ENCODE data around the gene FYN. TPM values are rescaled to one million over a fixed set of nuclear protein-coding genes. Genes with fewer than 3 reads are reported as not detected.

Gene FYN
- total and polyA plus RNA-seq, 10 of the 15 experiments (the other 5 are each of a cell fraction or from before 2014, with no cell fraction given), result 51.4 to 247 (median 138) TPM

DNA sequence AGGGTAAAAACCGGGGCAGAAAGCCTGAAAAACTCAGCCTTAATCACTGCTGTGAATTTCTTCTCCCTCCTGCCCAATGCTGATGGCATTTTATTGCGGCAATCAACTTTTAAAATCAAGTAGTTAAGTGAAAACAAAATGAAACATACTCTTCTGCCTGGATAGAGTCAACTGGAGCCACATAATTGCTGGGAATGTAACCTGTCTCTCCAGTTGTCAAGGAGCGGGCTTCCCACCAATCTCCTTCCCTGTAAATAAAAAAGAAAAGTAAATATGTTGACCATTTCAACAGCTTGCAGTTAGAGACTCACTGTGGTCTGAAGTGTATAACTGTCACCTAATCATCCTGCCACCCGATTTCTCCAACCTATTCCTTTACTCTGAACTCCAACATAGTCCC, 165.5 kb downstream of the FYN start:
- H4K20me1 ChIP-seq (ENCODE audit: control insufficient read depth, insufficient read depth), result no peaks in the 10 kb centered on the region
- no peak overlapping the region for H3K4me2 ChIP-seq (ENCODE audit: control insufficient read depth, insufficient read depth)
- peaks cover 16 to 18% of the 10 kb centered on the region in 2 experiments for H3K36me3 ChIP-seq (ENCODE audit: control insufficient read depth in 2 of 2, insufficient read depth in 2 of 2, low read length in 1 of 2)
- CTCF ChIA-PET, result interaction anchor here (1.4 to 7.7 kb wide), 4 partner anchors 69 to 334 kb away, joined by 4 to 96 read pairs (median 48); no protein-coding TSS in a partner anchor
- 25% methylated on average over 4 of the region's 4 CpGs for WGBS (ENCODE audit: insufficient coverage, insufficient replicate concordance, low lambda C conversion rate, missing lambda C conversion rate)
- DNase-seq (ENCODE audit: low read depth, low spot score) (no peak), FAIRE-seq (no peak), ATAC-seq (no peak)
- H3K4me3 ChIP-seq, result no peak overlapping the region
- no peaks in the 10 kb centered on the region for H3K27me3 ChIP-seq (replicated peaks in 1 of 2; ENCODE audit: control insufficient read depth in 2 of 2, insufficient read depth in 2 of 2, low read length in 1 of 2)
- in situ Hi-C loops (cut with MboI) (loop anchor here (5.0 to 25.0 kb wide), 4 partner anchors 290 to 605 kb away; no protein-coding TSS in a partner anchor), intact Hi-C loops (cut with micrococcal nuclease; ENCODE audit: unreplicated experiment) (loop anchor here (5.0 kb wide), 1 partner anchor 460 kb away; no protein-coding TSS in a partner anchor)
- no peak overlapping the region for H3K27ac ChIP-seq (ENCODE audit: control insufficient read depth, insufficient read depth)
- H3K4me1 ChIP-seq (ENCODE audit: control insufficient read depth, insufficient read depth, low read length), result peaks cover 5% of the 10 kb centered on the region; the same call in 1 of the 2 replicates
- H3K9ac ChIP-seq (ENCODE audit: control insufficient read depth, insufficient read depth, low read length), result no peak overlapping the region
- no peak overlapping the region for H2AFZ ChIP-seq (ENCODE audit: control insufficient read depth, low read depth, low read length)
- RAD21 ChIA-PET (ENCODE audit: unreplicated experiment), result interaction anchor here (4.2 kb wide), 1 partner anchor 334 kb away, joined by 40 read pairs; no protein-coding TSS in a partner anchor
- POLR2A ChIA-PET, result no interaction called here
- no peaks in the 10 kb centered on the region for H3K9me3 ChIP-seq (replicated peaks; ENCODE audit: control insufficient read depth, insufficient read depth, low read length)
- BruUV-seq (replicated peaks), result no TSS peak
- SMC1A ChIA-PET (ENCODE audit: uncharacterized antibody, unreplicated experiment), result interaction anchor here (4.0 kb wide), 1 partner anchor 289 kb away, joined by 29 read pairs; no protein-coding TSS in a partner anchor
- no peaks in the 10 kb centered on the region for H3K79me2 ChIP-seq (ENCODE audit: control insufficient read depth, insufficient read depth, low read length)
- TF ChIP-seq, protein P1, sequence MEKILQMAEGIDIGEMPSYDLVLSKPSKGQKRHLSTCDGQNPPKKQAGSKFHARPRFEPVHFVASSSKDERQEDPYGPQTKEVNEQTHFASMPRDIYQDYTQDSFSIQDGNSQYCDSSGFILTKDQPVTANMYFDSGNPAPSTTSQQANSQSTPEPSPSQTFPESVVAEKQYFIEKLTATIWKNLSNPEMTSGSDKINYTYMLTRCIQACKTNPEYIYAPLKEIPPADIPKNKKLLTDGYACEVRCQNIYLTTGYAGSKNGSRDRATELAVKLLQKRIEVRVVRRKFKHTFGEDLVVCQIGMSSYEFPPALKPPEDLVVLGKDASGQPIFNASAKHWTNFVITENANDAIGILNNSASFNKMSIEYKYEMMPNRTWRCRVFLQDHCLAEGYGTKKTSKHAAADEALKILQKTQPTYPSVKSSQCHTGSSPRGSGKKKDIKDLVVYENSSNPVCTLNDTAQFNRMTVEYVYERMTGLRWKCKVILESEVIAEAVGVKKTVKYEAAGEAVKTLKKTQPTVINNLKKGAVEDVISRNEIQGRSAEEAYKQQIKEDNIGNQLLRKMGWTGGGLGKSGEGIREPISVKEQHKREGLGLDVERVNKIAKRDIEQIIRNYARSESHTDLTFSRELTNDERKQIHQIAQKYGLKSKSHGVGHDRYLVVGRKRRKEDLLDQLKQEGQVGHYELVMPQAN (conservative IDR thresholded peaks at IDR 0.05), result no peak
- TF ChIP-seq ASH2L (IDR thresholded peaks at IDR 0.05; ENCODE audit: borderline replicate concordance, low read depth) (no peak), POU2F2 (IDR thresholded peaks at IDR 0.05; ENCODE audit: borderline replicate concordance, low read depth, low read length) (no peak), CREB1 (IDR thresholded peaks at IDR 0.05; ENCODE audit: low read depth) (no peak), WRNIP1 (IDR thresholded peaks at IDR 0.05; ENCODE audit: borderline replicate concordance, low read depth, low read length) (no peak), SMAD1 (IDR thresholded peaks at IDR 0.05; ENCODE audit: low read depth, partially characterized antibody) (no peak), IRF4 (IDR thresholded peaks at IDR 0.05; ENCODE audit: low read depth, low read length) (no peak)
- TF ChIP-seq, protein P2, sequence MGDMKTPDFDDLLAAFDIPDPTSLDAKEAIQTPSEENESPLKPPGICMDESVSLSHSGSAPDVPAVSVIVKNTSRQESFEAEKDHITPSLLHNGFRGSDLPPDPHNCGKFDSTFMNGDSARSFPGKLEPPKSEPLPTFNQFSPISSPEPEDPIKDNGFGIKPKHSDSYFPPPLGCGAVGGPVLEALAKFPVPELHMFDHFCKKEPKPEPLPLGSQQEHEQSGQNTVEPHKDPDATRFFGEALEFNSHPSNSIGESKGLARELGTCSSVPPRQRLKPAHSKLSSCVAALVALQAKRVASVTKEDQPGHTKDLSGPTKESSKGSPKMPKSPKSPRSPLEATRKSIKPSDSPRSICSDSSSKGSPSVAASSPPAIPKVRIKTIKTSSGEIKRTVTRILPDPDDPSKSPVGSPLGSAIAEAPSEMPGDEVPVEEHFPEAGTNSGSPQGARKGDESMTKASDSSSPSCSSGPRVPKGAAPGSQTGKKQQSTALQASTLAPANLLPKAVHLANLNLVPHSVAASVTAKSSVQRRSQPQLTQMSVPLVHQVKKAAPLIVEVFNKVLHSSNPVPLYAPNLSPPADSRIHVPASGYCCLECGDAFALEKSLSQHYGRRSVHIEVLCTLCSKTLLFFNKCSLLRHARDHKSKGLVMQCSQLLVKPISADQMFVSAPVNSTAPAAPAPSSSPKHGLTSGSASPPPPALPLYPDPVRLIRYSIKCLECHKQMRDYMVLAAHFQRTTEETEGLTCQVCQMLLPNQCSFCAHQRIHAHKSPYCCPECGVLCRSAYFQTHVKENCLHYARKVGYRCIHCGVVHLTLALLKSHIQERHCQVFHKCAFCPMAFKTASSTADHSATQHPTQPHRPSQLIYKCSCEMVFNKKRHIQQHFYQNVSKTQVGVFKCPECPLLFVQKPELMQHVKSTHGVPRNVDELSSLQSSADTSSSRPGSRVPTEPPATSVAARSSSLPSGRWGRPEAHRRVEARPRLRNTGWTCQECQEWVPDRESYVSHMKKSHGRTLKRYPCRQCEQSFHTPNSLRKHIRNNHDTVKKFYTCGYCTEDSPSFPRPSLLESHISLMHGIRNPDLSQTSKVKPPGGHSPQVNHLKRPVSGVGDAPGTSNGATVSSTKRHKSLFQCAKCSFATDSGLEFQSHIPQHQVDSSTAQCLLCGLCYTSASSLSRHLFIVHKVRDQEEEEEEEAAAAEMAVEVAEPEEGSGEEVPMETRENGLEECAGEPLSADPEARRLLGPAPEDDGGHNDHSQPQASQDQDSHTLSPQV (IDR thresholded peaks at IDR 0.05), result no peak
- TF ChIP-seq, protein P3, sequence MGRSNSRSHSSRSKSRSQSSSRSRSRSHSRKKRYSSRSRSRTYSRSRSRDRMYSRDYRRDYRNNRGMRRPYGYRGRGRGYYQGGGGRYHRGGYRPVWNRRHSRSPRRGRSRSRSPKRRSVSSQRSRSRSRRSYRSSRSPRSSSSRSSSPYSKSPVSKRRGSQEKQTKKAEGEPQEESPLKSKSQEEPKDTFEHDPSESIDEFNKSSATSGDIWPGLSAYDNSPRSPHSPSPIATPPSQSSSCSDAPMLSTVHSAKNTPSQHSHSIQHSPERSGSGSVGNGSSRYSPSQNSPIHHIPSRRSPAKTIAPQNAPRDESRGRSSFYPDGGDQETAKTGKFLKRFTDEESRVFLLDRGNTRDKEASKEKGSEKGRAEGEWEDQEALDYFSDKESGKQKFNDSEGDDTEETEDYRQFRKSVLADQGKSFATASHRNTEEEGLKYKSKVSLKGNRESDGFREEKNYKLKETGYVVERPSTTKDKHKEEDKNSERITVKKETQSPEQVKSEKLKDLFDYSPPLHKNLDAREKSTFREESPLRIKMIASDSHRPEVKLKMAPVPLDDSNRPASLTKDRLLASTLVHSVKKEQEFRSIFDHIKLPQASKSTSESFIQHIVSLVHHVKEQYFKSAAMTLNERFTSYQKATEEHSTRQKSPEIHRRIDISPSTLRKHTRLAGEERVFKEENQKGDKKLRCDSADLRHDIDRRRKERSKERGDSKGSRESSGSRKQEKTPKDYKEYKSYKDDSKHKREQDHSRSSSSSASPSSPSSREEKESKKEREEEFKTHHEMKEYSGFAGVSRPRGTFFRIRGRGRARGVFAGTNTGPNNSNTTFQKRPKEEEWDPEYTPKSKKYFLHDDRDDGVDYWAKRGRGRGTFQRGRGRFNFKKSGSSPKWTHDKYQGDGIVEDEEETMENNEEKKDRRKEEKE (IDR thresholded peaks at IDR 0.05), result no peak
- TF ChIP-seq, protein P4, sequence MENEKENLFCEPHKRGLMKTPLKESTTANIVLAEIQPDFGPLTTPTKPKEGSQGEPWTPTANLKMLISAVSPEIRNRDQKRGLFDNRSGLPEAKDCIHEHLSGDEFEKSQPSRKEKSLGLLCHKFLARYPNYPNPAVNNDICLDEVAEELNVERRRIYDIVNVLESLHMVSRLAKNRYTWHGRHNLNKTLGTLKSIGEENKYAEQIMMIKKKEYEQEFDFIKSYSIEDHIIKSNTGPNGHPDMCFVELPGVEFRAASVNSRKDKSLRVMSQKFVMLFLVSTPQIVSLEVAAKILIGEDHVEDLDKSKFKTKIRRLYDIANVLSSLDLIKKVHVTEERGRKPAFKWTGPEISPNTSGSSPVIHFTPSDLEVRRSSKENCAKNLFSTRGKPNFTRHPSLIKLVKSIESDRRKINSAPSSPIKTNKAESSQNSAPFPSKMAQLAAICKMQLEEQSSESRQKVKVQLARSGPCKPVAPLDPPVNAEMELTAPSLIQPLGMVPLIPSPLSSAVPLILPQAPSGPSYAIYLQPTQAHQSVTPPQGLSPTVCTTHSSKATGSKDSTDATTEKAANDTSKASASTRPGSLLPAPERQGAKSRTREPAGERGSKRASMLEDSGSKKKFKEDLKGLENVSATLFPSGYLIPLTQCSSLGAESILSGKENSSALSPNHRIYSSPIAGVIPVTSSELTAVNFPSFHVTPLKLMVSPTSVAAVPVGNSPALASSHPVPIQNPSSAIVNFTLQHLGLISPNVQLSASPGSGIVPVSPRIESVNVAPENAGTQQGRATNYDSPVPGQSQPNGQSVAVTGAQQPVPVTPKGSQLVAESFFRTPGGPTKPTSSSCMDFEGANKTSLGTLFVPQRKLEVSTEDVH (IDR thresholded peaks at IDR 0.05; ENCODE audit: low read depth, partially characterized antibody), result no peak
